ENCODE data around the gene ETV1.

ETV1 gene

DNA sequence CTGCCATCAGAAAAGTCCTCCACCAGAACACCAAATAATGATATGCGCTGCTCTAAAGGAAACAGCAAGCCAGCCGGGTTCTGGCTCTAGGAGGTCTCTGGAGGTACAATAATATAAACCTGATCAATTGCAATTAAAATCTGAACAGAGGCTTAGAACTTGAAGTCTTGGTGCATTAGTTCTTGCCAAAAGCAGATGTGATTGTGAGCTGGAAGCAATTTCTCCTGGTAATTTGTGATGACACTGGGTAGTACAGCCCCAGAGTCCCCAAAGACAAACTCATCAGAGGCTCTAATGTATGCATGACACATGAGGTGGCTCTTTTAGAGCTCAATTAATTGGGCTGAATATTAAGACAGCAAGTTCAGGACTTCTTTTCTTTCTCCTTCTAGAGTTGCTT lies 3.3 kb downstream of the ETV1 start:
- no peak for DNase-seq

DNA sequence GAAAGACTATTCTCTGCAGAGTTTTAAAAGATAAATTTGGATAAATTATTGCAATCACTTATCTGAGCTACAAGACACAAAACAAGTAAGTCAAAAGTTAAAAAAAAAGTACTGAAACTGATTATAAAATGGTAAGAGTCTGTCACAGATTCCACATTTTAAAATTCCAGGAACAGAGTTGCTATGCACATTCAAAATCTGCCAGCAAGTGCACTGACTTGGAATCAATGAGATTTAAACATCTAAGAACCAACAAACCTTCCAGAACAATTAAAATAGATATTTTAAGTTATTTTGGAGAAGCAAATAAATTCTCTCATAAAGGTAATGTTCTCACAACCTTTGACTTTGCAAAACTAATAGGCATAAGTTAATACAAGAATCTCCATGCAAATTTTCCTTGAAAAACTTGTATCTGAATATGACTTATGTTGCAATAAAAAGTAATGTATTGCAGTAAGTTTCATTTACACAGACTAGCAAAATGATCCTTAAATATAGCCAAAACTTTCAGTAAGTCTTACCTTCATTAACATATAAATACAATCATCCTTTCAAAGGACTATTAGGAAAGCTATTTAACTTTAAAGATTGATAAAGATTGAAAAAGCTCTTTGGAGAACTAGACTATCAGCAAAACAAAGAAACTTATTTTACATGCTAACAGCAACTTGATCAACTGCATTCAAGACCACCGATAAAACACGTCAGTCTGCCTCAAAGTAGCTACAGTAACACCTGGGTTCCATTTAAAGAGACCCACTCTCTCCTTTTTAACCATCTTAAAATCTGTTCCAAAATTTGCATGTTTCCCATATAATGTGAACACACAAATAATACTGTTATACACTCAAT lies 4.4 kb downstream of the ETV1 start:
- DNase-seq: no peak

- no peak for DNase-seq
Measured at GRCh38 chr7:13984061-13984460, 5.4 kb downstream of the ETV1 start.

DNA sequence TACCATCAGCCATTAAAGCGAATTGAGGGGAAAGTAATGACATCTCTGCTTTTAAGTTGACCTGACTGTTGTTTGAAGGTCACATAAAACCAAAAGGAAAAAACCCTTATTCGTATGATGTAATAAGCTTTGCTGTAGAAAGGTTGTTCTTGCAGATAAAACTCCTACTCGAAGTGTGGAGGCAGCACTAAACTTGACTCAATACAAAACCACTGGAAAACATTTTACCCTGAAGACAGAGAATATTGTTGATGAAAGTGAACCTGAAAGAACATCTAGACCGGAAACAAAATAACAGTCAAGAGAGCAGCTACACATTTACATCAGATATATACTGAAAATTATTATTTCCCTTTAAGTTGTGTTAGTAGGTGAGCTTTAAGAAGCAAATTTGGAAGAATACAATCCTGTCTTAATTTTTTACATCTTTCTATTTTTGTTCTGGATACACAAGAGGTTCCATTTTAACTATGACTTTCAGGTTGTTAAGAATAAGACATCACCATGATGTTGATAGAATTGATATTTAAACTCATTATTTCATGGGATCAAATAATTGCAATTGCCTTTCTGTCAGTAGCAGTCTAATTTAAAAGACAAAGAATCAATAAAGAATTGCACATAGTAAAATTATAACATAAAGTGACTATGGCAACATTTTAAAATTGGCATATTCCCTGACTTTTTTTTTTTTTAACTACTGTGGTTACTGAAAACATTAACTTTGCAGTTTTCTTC lies 6.4 kb downstream of the ETV1 start:
- no peak for DNase-seq

DNA sequence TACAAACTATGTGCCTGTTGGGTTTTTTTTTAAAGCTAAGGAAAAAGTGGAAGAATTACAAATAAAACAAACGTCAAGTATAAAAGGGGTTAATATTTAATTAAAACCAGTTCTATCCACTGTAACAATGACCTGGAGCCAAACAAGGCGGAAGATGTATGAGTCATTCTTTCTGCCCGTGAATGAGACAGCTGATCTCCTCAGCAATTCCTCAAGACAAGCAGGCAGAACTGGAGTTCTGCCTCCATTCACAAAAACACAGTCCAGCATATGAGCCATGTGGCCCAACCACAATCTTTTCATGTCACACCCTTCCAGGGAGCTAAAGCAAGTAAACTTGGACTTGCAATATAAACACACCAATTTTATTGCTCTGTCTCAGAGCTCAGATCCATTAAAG lies 8.4 kb downstream of the ETV1 start:
- no peak for DNase-seq

- no peak for DNase-seq
Measured at GRCh38 chr7:13980474-13980873, 9.0 kb downstream of the ETV1 start.

DNA sequence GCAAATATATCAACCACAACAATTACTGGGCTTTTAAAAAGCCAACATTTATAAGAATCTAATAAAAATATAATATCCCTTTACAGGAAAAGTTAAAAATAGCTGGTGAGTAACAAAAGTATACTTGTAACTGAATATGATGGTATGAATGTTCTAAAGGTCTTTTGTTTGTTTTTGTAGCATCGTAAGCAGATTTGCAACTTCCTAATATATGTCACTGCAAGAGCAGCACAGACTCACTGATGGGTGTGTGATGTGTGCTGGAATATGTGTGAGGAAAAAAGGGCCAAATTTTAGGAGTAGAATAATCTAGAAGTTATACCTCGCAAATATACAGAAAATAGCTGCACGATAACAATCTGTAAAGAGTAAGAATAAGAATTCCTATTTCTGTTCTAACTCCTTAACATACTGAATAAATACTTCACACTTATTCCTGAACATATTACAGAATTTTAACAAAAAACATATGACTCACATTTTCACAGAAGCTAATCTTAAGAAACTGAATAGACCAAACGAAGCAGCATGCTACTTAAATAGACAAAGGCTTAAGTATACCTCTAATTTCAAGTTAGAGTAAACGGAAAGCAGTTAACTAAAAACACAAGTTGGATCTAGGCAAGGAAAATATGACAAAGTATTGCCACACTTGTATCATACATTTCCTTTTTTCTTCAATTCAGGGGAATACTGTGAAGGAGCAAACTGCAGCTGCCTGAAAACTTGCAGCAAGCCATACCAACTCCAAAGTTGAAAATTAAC lies 9.6 kb downstream of the ETV1 start:
- DNase-seq: no peak

DNA sequence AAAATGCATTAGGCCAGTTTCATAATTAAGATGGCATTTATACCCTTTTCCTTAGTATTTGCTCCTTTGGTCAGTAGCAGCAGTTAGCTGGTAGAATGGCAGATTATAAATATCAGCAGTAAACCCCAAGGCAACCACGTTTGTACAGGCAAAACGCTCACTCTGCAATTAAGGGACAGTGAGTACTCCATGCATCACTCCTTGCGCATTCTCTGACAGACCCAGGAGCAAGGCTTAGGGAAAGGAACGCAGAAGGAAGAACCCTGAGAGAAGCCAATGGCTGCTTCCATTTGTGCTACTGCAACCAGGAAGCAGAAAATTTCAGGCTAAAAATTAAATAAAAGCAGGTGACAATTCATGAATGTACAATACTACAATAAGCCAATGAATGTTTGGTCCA lies 12.9 kb downstream of the ETV1 start:
- no peak for DNase-seq

- no peak for DNase-seq
Measured at GRCh38 chr7:13965077-13965476, 24.4 kb downstream of the ETV1 start.

DNA sequence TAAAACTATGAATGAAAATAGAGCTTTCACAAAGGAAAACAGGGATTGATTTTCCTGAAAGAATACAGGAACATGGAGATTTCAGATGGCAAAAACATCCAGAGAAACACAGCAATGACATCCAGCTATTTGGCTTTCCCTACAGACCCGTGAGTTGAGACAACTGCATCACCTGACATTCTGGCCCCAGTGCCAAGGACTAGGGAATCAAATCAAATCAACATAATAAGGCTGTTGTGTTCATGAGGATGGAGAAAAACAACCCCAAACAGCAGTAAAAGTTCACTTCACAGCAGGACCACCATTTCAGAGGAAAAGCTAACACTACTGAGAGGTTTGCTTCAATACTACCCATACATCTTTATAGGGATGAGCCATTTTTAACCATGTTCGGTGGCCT lies 25.5 kb downstream of the ETV1 start:
- DNase-seq: no peak

- no peak for DNase-seq
Measured at GRCh38 chr7:13955494-13955893, 34.0 kb downstream of the ETV1 start.

GRCh38 chr7:13953368-13953767 lies 36.1 kb downstream of the ETV1 start:
- no peak for DNase-seq

GRCh38 chr7:13952921-13953320 lies 36.5 kb downstream of the ETV1 start:
- no peak for DNase-seq

- no peak for DNase-seq
Measured at GRCh38 chr7:13949939-13950338, 39.5 kb downstream of the ETV1 start.

DNA sequence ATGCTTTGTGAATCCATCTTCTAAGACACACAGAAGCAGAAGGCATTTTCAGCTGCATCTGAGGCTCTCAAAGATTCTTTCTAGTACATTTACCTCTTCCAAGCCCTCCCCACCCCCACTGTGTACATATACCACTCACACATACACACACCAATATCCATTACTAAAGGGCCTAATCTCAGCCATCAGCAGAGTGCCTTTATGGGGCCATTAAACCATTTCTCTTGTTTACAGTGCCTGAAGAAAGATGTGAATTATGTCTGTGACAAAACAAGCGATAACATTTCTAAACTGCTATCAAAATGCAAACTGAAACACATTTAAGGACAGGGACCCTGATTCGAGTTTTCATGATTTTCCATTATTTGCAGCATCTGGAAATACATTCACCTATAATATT lies 40.0 kb downstream of the ETV1 start:
- no peak for DNase-seq

DNA sequence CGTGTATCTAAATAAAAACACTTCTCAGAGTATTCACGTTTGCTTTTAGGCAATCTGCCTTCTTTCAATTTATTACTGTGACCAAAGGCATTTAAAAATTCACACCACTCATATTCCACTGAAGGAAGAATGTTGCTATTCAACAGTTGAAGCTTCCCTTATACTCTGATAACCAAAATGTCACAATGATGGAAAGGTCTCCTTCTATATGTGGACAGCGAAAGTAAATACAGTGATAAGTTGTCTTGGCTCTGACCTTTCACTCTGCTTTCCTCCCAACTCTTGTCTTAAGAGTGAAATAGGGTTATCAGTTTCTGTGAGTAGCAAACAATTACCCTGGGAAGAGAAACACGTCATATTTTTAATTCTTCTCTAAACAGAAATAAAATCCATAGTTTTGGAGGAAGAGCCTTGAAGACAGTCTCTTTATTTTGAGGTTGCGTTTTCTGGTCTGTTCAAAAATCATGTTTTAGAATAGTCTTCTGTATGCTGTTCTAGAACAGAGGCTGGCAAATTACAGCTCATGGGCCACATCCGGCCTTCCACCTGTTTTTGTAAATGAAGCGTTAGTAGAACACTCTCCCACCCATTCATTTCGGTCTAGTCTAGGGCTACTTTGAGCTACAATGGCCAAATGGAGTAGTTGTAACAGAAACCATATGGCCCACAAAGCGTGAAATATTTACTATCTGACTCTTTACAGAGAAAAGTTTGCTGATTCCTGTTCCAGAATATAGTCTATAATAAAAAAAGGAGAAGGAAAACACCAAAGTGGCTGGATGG lies 41.3 kb downstream of the ETV1 start:
- DNase-seq: no peak

GRCh38 chr7:13947535-13947934 lies 41.9 kb downstream of the ETV1 start:
- no peak for DNase-seq

GRCh38 chr7:13946181-13946580 lies 43.3 kb downstream of the ETV1 start:
- no peak for DNase-seq

DNA sequence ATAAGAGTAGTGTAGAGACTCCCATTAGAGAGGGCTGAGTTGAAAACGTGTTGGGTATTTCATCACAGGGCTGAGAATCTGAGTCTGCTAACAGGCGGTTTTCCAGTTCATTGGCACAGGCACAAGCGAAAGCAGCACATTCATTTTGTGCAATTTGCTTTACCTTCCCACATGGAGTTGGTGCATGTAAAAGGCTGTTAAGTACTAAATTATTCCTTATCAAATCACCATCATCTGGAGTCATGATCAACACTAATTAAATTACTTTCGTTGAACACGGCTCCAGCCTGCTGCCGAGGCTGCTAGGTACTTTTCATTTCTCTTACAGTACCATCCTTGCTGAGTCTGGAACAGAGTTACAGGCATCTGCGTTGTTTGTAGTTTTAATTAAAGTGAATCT lies 43.8 kb downstream of the ETV1 start:
- DNase-seq: no peak

- no peak for DNase-seq
Measured at GRCh38 chr7:13933536-13933935, 55.9 kb downstream of the ETV1 start.

- no peak for DNase-seq
Measured at GRCh38 chr7:13933091-13933490, 56.4 kb downstream of the ETV1 start.

GRCh38 chr7:13932131-13932530 lies 57.3 kb downstream of the ETV1 start:
- DNase-seq: no peak

DNA sequence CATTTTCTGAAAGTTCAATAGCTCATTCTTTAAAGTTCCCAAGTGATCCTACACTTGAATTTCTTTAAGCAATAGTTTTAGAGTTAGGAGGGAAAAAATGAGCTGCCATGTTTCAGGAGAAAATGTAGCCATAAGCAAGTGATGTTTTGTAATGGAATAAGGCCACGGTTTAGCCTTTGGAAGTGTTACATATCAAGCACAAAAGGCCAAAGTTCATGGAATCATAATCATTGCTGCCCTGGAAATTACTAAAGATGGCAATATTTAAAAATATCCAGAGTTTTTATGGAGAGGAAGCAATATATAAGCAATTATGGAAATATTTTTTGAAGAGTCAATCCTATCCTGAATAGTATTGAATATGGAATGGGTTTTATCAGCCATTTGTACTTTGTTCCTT lies 68.4 kb downstream of the ETV1 start:
- DNase-seq: no peak

All from inflammatory macrophage treated with lipopolysaccharide for 4 hours (primary cell).